Measurements from ENCODE around the gene PIEZO2. TPM values are rescaled to one million over a fixed set of nuclear protein-coding genes. Genes with fewer than 3 reads are reported as not detected.
"Not testable (repeated sequence)": the region's sequence is repeated elsewhere in the genome, so short reads cannot be mapped to it uniquely, and the experiment has no call there.

The PIEZO2 gene
- total RNA-seq, 1 experiment from 2014 or later = 10.7 TPM

DNA sequence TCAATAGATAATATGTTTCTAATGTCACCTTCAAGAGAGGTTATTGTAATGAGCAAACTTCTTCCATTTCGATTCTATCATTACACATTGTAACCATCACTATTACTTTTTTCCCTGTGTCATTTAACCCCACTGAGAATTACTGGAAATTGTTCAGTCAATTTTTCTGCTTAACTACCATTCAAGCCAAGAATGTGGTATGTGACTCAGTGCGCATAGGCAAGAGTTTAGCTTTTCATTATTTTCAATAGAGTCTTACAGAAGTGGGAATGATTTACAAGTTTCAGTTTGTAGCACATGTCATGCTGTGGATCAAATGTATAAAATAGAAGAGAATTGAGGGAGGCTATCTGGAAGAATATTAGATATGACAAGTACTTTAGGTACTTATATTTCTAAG lies 34.3 kb upstream of the PIEZO2 start (continued):
- TF ChIP-seq, protein P1, sequence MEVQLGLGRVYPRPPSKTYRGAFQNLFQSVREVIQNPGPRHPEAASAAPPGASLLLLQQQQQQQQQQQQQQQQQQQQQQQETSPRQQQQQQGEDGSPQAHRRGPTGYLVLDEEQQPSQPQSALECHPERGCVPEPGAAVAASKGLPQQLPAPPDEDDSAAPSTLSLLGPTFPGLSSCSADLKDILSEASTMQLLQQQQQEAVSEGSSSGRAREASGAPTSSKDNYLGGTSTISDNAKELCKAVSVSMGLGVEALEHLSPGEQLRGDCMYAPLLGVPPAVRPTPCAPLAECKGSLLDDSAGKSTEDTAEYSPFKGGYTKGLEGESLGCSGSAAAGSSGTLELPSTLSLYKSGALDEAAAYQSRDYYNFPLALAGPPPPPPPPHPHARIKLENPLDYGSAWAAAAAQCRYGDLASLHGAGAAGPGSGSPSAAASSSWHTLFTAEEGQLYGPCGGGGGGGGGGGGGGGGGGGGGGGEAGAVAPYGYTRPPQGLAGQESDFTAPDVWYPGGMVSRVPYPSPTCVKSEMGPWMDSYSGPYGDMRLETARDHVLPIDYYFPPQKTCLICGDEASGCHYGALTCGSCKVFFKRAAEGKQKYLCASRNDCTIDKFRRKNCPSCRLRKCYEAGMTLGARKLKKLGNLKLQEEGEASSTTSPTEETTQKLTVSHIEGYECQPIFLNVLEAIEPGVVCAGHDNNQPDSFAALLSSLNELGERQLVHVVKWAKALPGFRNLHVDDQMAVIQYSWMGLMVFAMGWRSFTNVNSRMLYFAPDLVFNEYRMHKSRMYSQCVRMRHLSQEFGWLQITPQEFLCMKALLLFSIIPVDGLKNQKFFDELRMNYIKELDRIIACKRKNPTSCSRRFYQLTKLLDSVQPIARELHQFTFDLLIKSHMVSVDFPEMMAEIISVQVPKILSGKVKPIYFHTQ (CRISPR knock-in tag; IDR thresholded peaks at IDR 0.05) = no peak
- TF ChIP-seq, protein P2, sequence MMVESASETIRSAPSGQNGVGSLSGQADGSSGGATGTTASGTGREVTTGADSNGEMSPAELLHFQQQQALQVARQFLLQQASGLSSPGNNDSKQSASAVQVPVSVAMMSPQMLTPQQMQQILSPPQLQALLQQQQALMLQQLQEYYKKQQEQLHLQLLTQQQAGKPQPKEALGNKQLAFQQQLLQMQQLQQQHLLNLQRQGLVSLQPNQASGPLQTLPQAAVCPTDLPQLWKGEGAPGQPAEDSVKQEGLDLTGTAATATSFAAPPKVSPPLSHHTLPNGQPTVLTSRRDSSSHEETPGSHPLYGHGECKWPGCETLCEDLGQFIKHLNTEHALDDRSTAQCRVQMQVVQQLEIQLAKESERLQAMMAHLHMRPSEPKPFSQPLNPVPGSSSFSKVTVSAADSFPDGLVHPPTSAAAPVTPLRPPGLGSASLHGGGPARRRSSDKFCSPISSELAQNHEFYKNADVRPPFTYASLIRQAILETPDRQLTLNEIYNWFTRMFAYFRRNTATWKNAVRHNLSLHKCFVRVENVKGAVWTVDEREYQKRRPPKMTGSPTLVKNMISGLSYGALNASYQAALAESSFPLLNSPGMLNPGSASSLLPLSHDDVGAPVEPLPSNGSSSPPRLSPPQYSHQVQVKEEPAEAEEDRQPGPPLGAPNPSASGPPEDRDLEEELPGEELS (CRISPR knock-in tag; IDR thresholded peaks at IDR 0.05) = no peak
- TF ChIP-seq ATF3 (CRISPR knock-in tag; conservative IDR thresholded peaks at IDR 0.05) (no peak), ZNF671 (CRISPR knock-in tag; IDR thresholded peaks at IDR 0.05) (no peak), KAT7 (CRISPR knock-in tag; IDR thresholded peaks at IDR 0.05; ENCODE audit: borderline replicate concordance) (no peak), STAT6 (CRISPR knock-in tag; conservative IDR thresholded peaks at IDR 0.05; ENCODE audit: low read depth) (no peak)
- TF ChIP-seq, protein P3, sequence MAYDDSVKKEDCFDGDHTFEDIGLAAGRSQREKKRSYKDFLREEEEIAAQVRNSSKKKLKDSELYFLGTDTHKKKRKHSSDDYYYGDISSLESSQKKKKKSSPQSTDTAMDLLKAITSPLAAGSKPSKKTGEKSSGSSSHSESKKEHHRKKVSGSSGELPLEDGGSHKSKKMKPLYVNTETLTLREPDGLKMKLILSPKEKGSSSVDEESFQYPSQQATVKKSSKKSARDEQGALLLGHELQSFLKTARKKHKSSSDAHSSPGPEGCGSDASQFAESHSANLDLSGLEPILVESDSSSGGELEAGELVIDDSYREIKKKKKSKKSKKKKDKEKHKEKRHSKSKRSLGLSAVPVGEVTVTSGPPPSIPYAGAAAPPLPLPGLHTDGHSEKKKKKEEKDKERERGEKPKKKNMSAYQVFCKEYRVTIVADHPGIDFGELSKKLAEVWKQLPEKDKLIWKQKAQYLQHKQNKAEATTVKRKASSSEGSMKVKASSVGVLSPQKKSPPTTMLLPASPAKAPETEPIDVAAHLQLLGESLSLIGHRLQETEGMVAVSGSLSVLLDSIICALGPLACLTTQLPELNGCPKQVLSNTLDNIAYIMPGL (CRISPR knock-in tag; IDR thresholded peaks at IDR 0.05) = no peak

DNA sequence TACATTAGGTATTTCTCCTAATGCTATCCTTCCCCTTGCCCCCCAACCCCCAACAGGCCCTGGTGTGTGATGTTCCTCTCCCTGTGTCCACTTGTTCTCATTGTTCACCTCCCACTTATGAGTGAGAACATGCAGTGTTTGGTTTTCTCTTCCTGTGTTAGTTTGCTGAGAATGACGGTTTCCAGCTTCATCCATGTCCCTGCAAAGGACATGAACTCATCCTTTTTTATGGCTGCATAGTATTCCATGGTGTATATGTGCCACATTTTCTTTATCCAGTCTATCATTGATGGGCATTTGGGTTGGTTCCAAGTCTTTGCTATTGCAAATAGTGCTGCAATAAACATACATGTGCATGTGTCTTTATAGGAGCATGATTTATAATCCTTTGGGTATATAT lies 32.3 kb upstream of the PIEZO2 start:
- H3K4me3 Mint-ChIP-seq; H3K4me1 Mint-ChIP-seq; H3K27ac Mint-ChIP-seq; ATAC-seq; CTCF ChIA-PET; H3K27me3 Mint-ChIP-seq (ENCODE audit: low read depth); DNase-seq (ENCODE audit: low spot score); H3K9me3 Mint-ChIP-seq; H3K36me3 Mint-ChIP-seq; POLR2A ChIA-PET: not testable (repeated sequence)

- CTCF ChIA-PET = no interaction called here
- H3K27me3 Mint-ChIP-seq (ENCODE audit: low read depth) = no peaks in the 10 kb centered on the region; the same call in 1 of the 2 replicates
- ATAC-seq (no peak), DNase-seq (ENCODE audit: low spot score) (no peak)
- no peak overlapping the region for H3K4me3 Mint-ChIP-seq
- H3K27ac Mint-ChIP-seq = no peak overlapping the region
- 0 out of 2 replicates have a peak, but pooled peaks cover 7% of the 10 kb centered on the region for H3K9me3 Mint-ChIP-seq
- POLR2A ChIA-PET = no interaction called here
- H3K36me3 Mint-ChIP-seq = no peaks in the 10 kb centered on the region
- no peaks in the 10 kb centered on the region for H3K4me1 Mint-ChIP-seq
- TF ChIP-seq HMGA2 (CRISPR knock-in tag; IDR thresholded peaks at IDR 0.05) = peak; percentile 11; the same call in 1 of the 2 replicates
- no peak for TF ChIP-seq FOXK1 (CRISPR knock-in tag; IDR thresholded peaks at IDR 0.05)
Observed at GRCh38 chr18:11179959-11180519, 30.7 kb upstream of the PIEZO2 start.
